ENCODE data around the gene FKBP1A. TPM values are rescaled to one million over a fixed set of nuclear protein-coding genes. Genes with fewer than 3 reads are reported as not detected.

The FKBP1A gene
- total and polyA plus RNA-seq, 10 of the 15 experiments (the other 5 are each of a cell fraction or from before 2014, with no cell fraction given) = 103 to 687 (median 254) TPM

- H4K20me1 ChIP-seq (ENCODE audit: control insufficient read depth, insufficient read depth) = no peaks in the 10 kb centered on the region
- no peak overlapping the region for H3K4me2 ChIP-seq (ENCODE audit: control insufficient read depth, insufficient read depth)
- DNase-seq (ENCODE audit: low read depth, low spot score) = no peak
- no peak overlapping the region for H2AFZ ChIP-seq (ENCODE audit: control insufficient read depth, low read depth, low read length)
- H3K9me3 ChIP-seq (replicated peaks; ENCODE audit: control insufficient read depth, insufficient read depth, low read length) = no peaks in the 10 kb centered on the region; the same call in 2 of the 3 replicates
- ChIA-PET RAD21 (ENCODE audit: unreplicated experiment) (interaction anchor here (1.5 to 2.8 kb wide), 2 partner anchors 12 to 14 kb away, joined by 6 to 15 read pairs; no protein-coding TSS in a partner anchor), POLR2A (no interaction called here), SMC1A (ENCODE audit: uncharacterized antibody, unreplicated experiment) (interaction anchor here (0.7 to 1.3 kb wide), 5 partner anchors 11 to 78 kb away, joined by 3 to 13 read pairs (median 4); no protein-coding TSS in a partner anchor), CTCF (interaction anchor here (0.9 to 2.0 kb wide), 7 partner anchors 9 to 80 kb away, joined by 3 to 25 read pairs (median 5); partner anchors contain the start of gene NSFL1C)
- no peak for FAIRE-seq
- no peaks in the 10 kb centered on the region for H3K4me1 ChIP-seq (ENCODE audit: control insufficient read depth, insufficient read depth, low read length)
- WGBS (ENCODE audit: insufficient coverage, insufficient replicate concordance, low lambda C conversion rate, missing lambda C conversion rate) = 0% methylated on average over 1 of the region's 1 CpG
- BruUV-seq (replicated peaks) = no TSS peak
- H3K36me3 ChIP-seq (ENCODE audit: control insufficient read depth in 2 of 2, insufficient read depth in 2 of 2, low read length in 1 of 2) = no peaks in the 10 kb centered on the region
- no peak for TF ChIP-seq POU2F2 (IDR thresholded peaks at IDR 0.05; ENCODE audit: borderline replicate concordance, low read depth, low read length)
- H3K4me3 ChIP-seq = no peak overlapping the region
- in situ Hi-C loops (cut with MboI) (no loop called here), intact Hi-C loops (cut with micrococcal nuclease; ENCODE audit: unreplicated experiment) (no loop called here)
- H3K27ac ChIP-seq (ENCODE audit: control insufficient read depth, insufficient read depth) = no peak overlapping the region
- no peak for ATAC-seq
- H3K9ac ChIP-seq (ENCODE audit: control insufficient read depth, insufficient read depth, low read length) = no peak overlapping the region
- no peaks in the 10 kb centered on the region for H3K79me2 ChIP-seq (ENCODE audit: control insufficient read depth, insufficient read depth, low read length)
- H3K27me3 ChIP-seq (replicated peaks in 1 of 2; ENCODE audit: control insufficient read depth in 2 of 2, insufficient read depth in 2 of 2, low read length in 1 of 2) = peaks cover 0 to 2% of the 10 kb centered on the region in 2 experiments; a peak in 2 of 4 replicates
These were observed 31.5 kb upstream of the FKBP1A start for GRCh38 chr20:1424336-1424735.

GRCh38 chr20:1423625-1424106, 30.8 kb upstream of the FKBP1A start:
- in situ Hi-C loops (cut with MboI) = no loop called here

More at GRCh38 chr20:1423625-1424106, 30.8 kb upstream of the FKBP1A start:
- Histone ChIP-seq H3K36me3 (ENCODE audit: control insufficient read depth in 2 of 2, insufficient read depth in 2 of 2, low read length in 1 of 2) (no peaks in the 10 kb centered on the region), H3K4me2 (ENCODE audit: control insufficient read depth, insufficient read depth) (no peak overlapping the region), H3K27ac (ENCODE audit: control insufficient read depth, insufficient read depth) (no peak overlapping the region), H3K4me3 (no peak overlapping the region), H2AFZ (ENCODE audit: control insufficient read depth, low read depth, low read length) (no peak overlapping the region), H3K9me3 (replicated peaks; ENCODE audit: control insufficient read depth, insufficient read depth, low read length) (no peaks in the 10 kb centered on the region; the same call in 2 of the 3 replicates), H3K4me1 (ENCODE audit: control insufficient read depth, insufficient read depth, low read length) (no peaks in the 10 kb centered on the region), H3K9ac (ENCODE audit: control insufficient read depth, insufficient read depth, low read length) (no peak overlapping the region), H4K20me1 (ENCODE audit: control insufficient read depth, insufficient read depth) (no peaks in the 10 kb centered on the region), H3K27me3 (replicated peaks in 1 of 2; ENCODE audit: control insufficient read depth in 2 of 2, insufficient read depth in 2 of 2, low read length in 1 of 2) (peaks cover 0 to 2% of the 10 kb centered on the region in 2 experiments; a peak in 2 of 4 replicates), H3K79me2 (ENCODE audit: control insufficient read depth, insufficient read depth, low read length) (no peaks in the 10 kb centered on the region)
- ChIA-PET POLR2A (no interaction called here), SMC1A (ENCODE audit: uncharacterized antibody, unreplicated experiment) (interaction anchor here (0.7 to 1.3 kb wide), 6 partner anchors 11 to 79 kb away, joined by 3 to 13 read pairs (median 4); no protein-coding TSS in a partner anchor), CTCF (interaction anchor here (0.9 to 2.0 kb wide), 8 partner anchors 10 to 81 kb away, joined by 3 to 25 read pairs (median 4); partner anchors contain the start of gene NSFL1C), RAD21 (ENCODE audit: unreplicated experiment) (interaction anchor here (1.5 to 2.8 kb wide), 2 partner anchors 12 to 15 kb away, joined by 6 to 15 read pairs; no protein-coding TSS in a partner anchor)
- peak; percentile 89 for ATAC-seq
- DNase-seq (ENCODE audit: low read depth, low spot score) = no peak
- BruUV-seq (replicated peaks) = no TSS peak
- WGBS (ENCODE audit: insufficient coverage, insufficient replicate concordance, low lambda C conversion rate, missing lambda C conversion rate) = 43% methylated on average over 7 of the region's 7 CpGs
- TF ChIP-seq PKNOX1 (IDR thresholded peaks at IDR 0.05) = peak; percentile 67; the same call in 1 of the 2 replicates
- TF ChIP-seq POU2F2 (IDR thresholded peaks at IDR 0.05; ENCODE audit: borderline replicate concordance, low read depth, low read length) = peak; percentile 55; the same call in 1 of the 3 replicates
- TF ChIP-seq LARP7 (IDR thresholded peaks at IDR 0.05) = no peak
- no peak for TF ChIP-seq CHD1 (IDR thresholded peaks at IDR 0.05; ENCODE audit: low read depth, low read length)
- peak; percentile 85 for TF ChIP-seq BMI1 (IDR thresholded peaks at IDR 0.05; ENCODE audit: borderline replicate concordance)
- TF ChIP-seq RAD21 (IDR thresholded peaks at IDR 0.05; ENCODE audit: insufficient read depth, low read depth, low read length) = peak; percentile 14; the same call in 1 of the 2 replicates
- TF ChIP-seq, protein P1, sequence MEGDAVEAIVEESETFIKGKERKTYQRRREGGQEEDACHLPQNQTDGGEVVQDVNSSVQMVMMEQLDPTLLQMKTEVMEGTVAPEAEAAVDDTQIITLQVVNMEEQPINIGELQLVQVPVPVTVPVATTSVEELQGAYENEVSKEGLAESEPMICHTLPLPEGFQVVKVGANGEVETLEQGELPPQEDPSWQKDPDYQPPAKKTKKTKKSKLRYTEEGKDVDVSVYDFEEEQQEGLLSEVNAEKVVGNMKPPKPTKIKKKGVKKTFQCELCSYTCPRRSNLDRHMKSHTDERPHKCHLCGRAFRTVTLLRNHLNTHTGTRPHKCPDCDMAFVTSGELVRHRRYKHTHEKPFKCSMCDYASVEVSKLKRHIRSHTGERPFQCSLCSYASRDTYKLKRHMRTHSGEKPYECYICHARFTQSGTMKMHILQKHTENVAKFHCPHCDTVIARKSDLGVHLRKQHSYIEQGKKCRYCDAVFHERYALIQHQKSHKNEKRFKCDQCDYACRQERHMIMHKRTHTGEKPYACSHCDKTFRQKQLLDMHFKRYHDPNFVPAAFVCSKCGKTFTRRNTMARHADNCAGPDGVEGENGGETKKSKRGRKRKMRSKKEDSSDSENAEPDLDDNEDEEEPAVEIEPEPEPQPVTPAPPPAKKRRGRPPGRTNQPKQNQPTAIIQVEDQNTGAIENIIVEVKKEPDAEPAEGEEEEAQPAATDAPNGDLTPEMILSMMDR (IDR thresholded peaks at IDR 0.05 in 2 of 3, conservative IDR thresholded peaks at IDR 0.05 in 1 of 3; ENCODE audit: control insufficient read depth in 2 of 3, extremely low read depth in 1 of 3, insufficient read depth in 1 of 3, low read depth in 3 of 3, low read length in 3 of 3) = peak in 2 of 3 experiments; percentile 12 to 36; a peak in 3 of 6 replicates
- intact Hi-C loops (cut with micrococcal nuclease; ENCODE audit: unreplicated experiment) = no loop called here
- FAIRE-seq = no peak

Data from GM12878 (cell line).